ENCODE data around the gene CFAP100. TPM values are rescaled to one million over a fixed set of nuclear protein-coding genes. Genes with fewer than 3 reads are reported as not detected.

CFAP100 gene
- total RNA-seq, 1 experiment from 2014 or later, result not detected

- DNase-seq (ENCODE audit: low read depth), result no peak
These were observed 5.0 kb downstream of the CFAP100 start for GRCh38 chr3:126399756-126400155.

GRCh38 chr3:126401611-126402160 is 7.0 kb downstream of the CFAP100 start:
- no peak for DNase-seq (ENCODE audit: low read depth)

GRCh38 chr3:126402178-126402577 is 7.5 kb downstream of the CFAP100 start:
- no peak for DNase-seq (ENCODE audit: low read depth)

DNA sequence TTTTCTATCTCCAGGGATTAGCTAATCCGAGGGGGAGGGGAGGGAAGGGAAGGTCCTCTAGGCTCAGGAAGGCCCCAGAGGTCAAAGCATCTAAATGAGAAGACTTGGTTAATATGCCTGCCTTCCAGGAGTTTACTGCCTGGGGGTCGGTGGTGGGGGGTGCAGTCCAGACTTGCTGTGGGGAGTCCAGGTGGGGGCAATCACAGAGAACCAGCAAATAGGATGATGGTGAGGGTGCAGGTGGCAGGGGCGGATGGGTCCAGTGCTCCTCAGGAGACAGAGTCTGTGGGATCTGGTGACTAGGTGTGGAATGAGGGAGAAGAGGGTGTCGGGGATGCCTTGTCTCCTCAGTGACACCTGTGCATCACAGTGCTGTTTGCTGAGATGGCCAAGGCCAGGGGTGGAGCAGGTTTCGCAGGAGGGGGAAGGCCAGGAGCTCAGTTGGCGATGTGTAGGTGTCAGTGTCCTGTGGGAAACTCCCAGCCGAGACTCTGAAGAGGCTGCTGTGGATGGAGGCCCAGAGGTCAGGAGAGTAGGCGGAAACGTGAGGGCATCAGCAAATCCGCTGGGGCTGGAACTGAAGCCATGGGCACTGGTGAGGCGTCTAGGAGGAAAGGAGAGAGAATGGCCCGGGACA is 8.1 kb downstream of the CFAP100 start:
- no peak for DNase-seq (ENCODE audit: low read depth)

GRCh38 chr3:126406389-126407296 is 11.9 kb downstream of the CFAP100 start:
- DNase-seq (ENCODE audit: low read depth), result no peak

DNA sequence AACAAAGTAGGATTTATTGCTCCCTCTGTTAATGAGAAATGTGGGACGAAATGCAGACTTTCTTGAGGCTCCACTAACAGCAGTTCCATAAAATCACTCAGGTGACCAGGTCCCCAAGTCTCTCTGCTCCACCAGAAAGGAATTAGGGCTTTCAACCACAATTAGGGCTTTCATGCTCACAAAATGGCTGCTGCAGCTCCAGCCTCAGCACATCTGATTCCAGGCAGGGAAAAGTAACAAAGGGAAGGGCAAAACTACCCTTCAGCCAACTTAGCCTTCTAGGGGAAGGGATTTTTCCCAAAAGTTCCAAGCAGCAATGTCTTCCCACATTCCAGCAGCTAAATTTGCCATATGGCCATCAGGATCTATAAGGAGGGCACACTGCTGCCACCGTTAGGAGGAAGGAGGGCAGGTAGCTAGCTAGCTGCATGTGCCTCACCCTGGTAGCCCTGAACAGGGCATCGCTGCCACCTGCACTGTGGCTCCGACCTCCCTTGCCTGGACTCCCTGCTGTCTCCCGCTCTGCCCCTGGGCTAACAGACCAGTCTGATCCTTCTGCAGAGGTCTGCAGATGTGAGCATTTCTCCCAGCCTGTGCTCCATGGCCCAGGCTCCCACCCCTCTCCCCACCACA is 12.8 kb downstream of the CFAP100 start:
- no peak for DNase-seq (ENCODE audit: low read depth)

DNA sequence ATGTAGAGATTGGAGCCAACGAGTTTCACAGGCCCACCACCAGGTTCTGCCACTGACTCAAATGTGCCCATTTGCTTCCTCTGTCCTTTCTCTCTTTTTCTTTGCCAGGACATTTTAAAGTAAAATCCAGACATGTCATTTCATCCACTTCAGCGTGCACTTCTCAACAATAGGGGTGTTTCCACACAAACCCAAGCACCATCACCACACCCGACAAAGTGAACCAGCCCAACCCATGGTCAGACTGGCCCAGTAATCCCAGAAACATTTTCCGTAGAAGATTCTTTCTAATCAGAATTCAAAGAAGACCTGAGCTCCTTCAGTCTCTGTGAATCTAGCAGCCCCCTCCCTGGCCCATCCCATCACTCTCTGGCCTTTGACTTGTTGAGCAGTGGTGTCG is 13.4 kb downstream of the CFAP100 start:
- no peak for DNase-seq (ENCODE audit: low read depth)

GRCh38 chr3:126412841-126413692 is 18.4 kb downstream of the CFAP100 start:
- DNase-seq (ENCODE audit: low read depth), result no peak

DNA sequence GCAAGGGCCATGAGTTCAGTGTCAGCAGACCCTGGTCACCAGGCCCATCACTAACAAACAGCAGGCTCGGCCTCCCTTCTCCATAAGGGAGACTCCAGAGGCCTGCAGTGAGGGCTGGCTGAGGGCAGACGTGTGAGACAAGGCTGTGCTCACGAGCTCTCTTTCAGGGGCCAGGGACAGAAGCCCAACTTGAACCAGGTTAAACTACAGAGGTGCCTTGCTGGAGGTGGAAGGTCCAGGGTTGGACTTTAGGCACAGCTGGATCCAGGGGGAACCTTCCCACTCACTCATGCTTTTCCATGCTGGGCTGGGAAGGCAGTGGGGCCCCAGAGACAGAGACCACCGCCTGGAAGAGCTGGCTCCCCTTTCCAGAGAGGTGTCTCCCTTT is 19.0 kb downstream of the CFAP100 start:
- no peak for DNase-seq (ENCODE audit: low read depth)

DNA sequence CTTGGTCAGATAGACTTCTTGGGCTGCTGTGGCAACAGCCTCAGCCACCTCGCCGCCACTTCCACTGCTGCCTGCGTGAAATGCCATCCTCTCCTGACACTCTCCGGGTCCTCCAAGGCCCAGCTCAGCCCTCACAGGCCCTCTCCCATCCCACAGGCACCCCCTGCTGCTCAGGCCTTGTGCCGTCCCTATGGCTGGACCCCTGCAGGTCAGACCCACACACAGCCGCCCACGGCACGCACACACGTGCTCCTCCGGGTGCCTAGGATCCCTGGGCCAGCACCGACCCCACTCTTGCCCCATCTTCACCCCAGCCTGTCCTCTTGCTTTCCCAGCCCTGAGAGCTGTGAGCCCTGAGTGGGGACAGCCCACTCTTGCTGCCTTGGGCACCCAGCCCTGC is 19.7 kb downstream of the CFAP100 start:
- no peak for DNase-seq (ENCODE audit: low read depth)

- no peak for DNase-seq (ENCODE audit: low read depth)
These were observed 20.4 kb downstream of the CFAP100 start for GRCh38 chr3:126414961-126415660.

- DNase-seq (ENCODE audit: low read depth), result no peak
These were observed 21.2 kb downstream of the CFAP100 start for GRCh38 chr3:126415661-126416591.

GRCh38 chr3:126416943-126417342 is 22.2 kb downstream of the CFAP100 start:
- no peak for DNase-seq (ENCODE audit: low read depth)

- no peak for DNase-seq (ENCODE audit: low read depth)
These were observed 22.8 kb downstream of the CFAP100 start for GRCh38 chr3:126417515-126417914.

DNA sequence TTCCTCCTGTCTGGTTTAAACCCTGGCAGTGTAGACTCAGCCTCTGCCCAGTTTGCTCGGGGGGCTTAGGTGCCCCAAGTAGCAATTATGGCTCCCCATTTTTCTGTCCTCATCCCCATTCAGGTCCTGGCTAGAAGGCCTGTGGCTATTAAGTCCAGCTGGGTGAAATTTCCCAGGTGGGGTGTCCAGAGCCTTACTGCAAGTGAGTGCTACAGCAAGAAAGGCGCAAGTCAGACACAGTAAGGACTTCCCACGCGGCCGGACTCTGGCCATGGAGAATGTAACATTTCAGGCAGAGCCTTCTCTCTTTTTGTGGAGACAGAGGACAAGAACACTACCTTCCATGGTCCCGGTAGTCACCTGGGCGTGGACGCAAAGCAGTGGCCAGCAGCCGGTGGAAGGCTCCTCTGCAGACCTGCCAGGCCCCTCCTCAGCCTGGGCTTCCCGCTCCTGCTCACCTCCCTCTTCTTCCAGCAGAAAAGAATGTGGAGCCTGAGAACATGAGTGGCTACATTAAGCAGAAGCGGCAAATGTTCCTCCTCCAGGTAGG is 23.3 kb downstream of the CFAP100 start:
- no peak for DNase-seq (ENCODE audit: low read depth)

DNA sequence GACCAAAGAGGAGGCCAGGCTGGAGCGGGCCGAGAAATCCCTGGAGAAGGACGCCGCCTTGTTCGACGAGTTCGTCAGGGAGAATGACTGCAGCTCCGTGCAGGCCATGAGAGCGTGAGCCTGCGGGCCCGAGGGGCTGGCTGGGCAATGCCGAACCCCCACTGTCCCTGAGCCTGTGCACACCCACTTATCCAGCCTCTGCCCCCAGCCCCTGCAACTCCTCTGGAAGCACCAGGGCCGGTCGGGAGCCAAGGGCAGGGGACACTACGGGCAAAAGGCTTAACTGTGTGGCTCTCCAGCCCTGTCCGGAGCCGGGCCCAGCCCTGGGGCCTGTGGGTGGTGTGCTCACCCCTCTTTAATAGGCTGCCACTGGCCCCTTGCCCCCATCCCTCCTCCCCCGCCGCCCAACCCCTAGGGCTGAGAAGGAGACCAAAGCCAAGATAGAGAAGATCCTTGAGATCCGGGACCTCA is 24.0 kb downstream of the CFAP100 start:
- no peak for DNase-seq (ENCODE audit: low read depth)

DNA sequence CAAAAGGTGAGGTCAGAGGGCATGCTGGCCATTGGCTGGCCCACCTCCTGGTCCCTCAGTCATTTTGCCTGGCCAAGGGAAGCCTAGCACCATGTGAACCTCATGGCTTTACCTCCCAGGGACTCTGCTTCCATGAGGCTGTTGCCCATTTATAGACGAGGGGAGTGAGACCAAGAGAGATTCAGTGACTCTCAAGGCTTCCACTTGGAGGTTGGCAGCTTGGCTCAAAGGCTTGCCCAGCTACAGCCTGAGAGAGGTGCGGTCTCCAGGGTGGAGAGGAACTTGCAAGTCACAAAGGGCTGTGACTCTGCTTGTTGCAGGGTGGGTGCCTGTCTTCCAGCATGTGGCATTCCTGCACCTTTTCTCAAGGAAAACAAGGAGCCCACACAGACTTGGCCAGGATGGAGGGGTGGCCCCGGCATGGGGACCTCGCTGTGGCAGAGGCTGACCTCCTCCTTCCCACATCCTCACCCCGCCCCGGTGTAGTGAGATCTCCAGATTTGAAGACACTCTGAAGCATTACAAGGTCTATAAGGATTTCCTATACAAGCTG is 24.5 kb downstream of the CFAP100 start:
- DNase-seq (ENCODE audit: low read depth), result no peak

- no peak for DNase-seq (ENCODE audit: low read depth)
These were observed 25.4 kb downstream of the CFAP100 start for GRCh38 chr3:126419886-126420786.

Measured in RPMI7951 (cell line).